Cardiac muscle cell (in vitro differentiated cells and primary cell): ENCODE measurements around the gene IFIT3. TPM values are rescaled to one million over a fixed set of nuclear protein-coding genes. Genes with fewer than 3 reads are reported as not detected.

Experiments
- DNase-seq, 2 donors: peaks; one replicate each; pipeline versions ENCODE4 v3.0.0 to v3.0.0-alpha.2; 2010 to 2017; ENCODE audit warnings: low read depth in 1 of 2, low spot score in 1 of 2
- H3K27ac ChIP-seq: fragments of 200-600 bp; sonication (generic); 2 replicates; pipeline ENCODE4 v1.5.1; 2016
- H3K27me3 ChIP-seq: fragments of 200-600 bp; sonication (generic); 2 replicates; pipeline ENCODE4 v1.6.0; 2016; ENCODE audit warnings: control low read depth
- H3K36me3 ChIP-seq: fragments of 200-600 bp; sonication (generic); 2 replicates; pipeline ENCODE4 v1.5.1; 2016; ENCODE audit warnings: control low read depth
- H3K4me1 ChIP-seq: fragments of 200-600 bp; sonication (generic); 2 replicates; pipeline ENCODE4 v1.8.1; 2017; ENCODE audit warnings: low read depth, mild to moderate bottlenecking, mixed run types
- H3K4me3 ChIP-seq: fragments of 200-600 bp; sonication (generic); 2 replicates; pipeline ENCODE4 v1.5.1; 2016; ENCODE audit warnings: mild to moderate bottlenecking
- H3K9me3 ChIP-seq: fragments of 200-600 bp; sonication (generic); 2 replicates; pipeline ENCODE4 v1.5.1; 2017; ENCODE audit warnings: low read depth, mild to moderate bottlenecking, control low read depth
- polyA plus RNA-seq: library from polyadenylated mRNA; unstranded; fragments of >200 nt; fragmentation: Nextera tagmentation; extraction: Ambion mirVana; gene quantifications from 2 replicates; pipeline ENCODE4 v1.2.1, GENCODE V29; 2016
- total RNA-seq: library from RNA; depleted of rRNA; stranded (reverse); fragments of >200 nt; gene quantifications from 2 replicates; pipeline ENCODE4 v1.2.3, GENCODE V29; 2016
- TF ChIP-seq, protein P1 (sequence below): IDR thresholded peaks from 2 replicates; pipeline ENCODE4 v1.5.1; 2012; ENCODE audit warnings: low read depth, mild to moderate bottlenecking, low read length

Gene IFIT3
- total and polyA plus RNA-seq, 2 experiments from 2014 or later: 0.24 to 0.70 TPM

DNA sequence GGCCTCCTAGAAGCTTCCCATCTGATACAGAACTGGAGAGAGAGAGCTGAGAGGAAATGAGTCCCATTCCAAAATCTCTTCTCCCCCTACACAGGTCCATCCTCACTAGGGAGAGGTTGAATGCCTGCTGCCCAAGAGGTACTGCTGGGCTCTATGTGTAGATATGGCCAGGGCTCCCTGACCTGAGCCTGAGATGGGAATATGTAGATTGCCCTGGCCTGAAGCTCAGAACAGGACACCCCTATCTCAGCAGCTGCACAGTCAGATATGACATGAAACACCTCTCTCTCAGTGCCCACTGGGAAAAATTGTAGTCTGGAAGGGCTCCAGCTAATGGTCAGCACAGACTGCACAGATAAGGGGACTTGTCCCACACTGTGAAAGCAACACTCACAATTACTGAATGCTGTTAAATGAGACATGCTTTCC lies 46.9 kb downstream of the IFIT3 start:
- TF ChIP-seq, protein P1, sequence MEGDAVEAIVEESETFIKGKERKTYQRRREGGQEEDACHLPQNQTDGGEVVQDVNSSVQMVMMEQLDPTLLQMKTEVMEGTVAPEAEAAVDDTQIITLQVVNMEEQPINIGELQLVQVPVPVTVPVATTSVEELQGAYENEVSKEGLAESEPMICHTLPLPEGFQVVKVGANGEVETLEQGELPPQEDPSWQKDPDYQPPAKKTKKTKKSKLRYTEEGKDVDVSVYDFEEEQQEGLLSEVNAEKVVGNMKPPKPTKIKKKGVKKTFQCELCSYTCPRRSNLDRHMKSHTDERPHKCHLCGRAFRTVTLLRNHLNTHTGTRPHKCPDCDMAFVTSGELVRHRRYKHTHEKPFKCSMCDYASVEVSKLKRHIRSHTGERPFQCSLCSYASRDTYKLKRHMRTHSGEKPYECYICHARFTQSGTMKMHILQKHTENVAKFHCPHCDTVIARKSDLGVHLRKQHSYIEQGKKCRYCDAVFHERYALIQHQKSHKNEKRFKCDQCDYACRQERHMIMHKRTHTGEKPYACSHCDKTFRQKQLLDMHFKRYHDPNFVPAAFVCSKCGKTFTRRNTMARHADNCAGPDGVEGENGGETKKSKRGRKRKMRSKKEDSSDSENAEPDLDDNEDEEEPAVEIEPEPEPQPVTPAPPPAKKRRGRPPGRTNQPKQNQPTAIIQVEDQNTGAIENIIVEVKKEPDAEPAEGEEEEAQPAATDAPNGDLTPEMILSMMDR: no peak
- Histone ChIP-seq H3K4me3 (no peak overlapping the region), H3K4me1 (peaks cover 11% of the 10 kb centered on the region), H3K27ac (peak overlapping the region; percentile 21), H3K36me3 (no peaks in the 10 kb centered on the region), H3K9me3 (no peaks in the 10 kb centered on the region), H3K27me3 (no peaks in the 10 kb centered on the region)
- peak in 1 of 2 donors; percentile 34 for DNase-seq

DNA sequence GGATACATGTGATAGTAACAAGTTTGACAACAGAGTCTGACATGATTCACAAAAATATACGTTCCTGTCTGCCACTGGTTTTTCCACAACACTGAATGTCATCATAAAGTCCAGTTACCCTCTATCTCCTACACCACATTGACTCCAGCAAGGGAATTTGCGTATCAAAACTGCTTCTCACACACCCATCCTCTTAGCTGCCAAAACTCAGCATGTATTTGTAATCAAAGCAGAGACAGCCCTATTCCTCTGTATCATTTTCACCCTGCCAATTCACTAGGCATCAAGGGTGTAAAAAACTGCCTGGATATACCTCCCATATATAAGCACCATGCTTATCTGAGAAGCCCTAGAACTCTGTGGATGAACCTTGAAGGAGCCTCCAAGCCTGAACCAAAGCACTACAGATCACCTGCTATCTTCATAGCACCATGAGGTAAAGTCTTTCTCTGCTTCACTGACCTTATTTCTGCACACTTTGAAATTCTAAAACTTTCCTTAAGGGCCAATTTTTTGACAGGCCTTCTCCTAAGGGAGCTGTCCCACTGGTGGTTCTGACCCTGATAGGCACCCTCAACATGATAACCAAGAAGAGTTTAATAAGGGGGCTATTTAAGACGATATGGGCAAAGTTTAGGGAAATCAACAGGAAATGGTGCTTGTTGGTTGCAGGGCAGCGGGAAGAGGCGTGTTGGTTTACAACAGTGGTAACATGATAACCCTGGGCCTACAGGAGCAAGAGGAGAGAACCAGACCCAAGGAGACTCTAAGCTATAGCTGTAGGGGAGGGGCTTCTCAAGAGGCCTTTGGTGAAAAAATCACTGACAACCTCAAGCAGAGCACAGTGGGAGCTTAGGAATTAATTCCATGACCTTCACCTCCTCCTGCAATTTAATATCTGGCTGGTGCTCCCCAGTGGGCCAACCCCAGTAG lies 50.2 kb downstream of the IFIT3 start, which contains the start of gene IFIT1B:
IFIT1B (plus strand) TSS at position 352 of the 933 bp plus-strand sequence; CDS start at position 432, 80 bp downstream.
- peaks cover 11% of the 10 kb centered on the region for H3K4me1 ChIP-seq
- no peak within 1 kb of the TSS for H3K27ac ChIP-seq
- TF ChIP-seq, protein P1: no peak
- no peak for DNase-seq
- H3K36me3 ChIP-seq: no peaks in the 10 kb centered on the region
- no peaks in the 10 kb centered on the region for H3K27me3 ChIP-seq
- H3K9me3 ChIP-seq: no peaks in the 10 kb centered on the region
- no peak within 1 kb of the TSS for H3K4me3 ChIP-seq

DNA sequence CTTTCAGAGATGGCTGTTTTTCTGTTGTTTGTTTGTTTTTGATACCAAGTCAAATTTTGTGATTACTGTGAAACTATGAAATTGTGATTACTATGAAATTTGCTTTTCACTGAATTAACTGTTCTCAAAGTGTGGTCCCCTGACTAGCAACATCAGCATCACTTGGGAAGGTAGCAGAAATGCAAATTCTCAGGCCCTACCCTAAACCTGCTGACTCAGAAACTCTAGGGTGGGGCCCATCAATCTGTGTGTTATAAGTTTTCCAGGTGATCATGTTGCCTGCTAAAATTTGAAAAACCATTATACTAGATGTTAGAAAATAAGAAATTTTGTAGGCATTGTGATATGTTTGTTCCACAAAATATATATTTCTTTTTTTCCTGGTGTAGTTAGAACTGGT lies 51.3 kb downstream of the IFIT3 start:
- DNase-seq: no peak
- TF ChIP-seq, protein P1: no peak
- no peaks in the 10 kb centered on the region for H3K27me3 ChIP-seq
- H3K4me1 ChIP-seq: peaks cover 9% of the 10 kb centered on the region
- H3K9me3 ChIP-seq: no peaks in the 10 kb centered on the region
- H3K27ac ChIP-seq: no peak overlapping the region
- H3K36me3 ChIP-seq: no peaks in the 10 kb centered on the region
- H3K4me3 ChIP-seq: no peak overlapping the region

DNA sequence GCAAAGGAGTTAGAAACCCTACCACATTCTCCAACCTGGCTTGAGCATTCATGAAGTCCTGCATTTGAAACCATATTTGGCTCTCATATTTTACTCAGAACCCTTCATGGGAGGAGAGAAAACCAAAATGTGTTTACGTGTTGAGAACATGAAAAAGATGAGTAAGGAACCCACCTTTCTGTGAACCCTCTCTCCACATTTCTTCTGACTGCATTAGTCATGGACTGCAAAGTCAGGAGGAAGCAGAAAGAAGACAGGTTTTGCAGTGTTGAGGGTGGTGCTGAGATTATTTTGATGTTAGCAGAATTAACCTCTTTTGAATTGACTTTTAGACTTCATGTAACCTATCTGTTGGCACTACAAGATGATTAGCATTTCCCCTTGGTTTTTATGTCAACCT lies 55.0 kb downstream of the IFIT3 start:
- H3K4me1 ChIP-seq: no peaks in the 10 kb centered on the region
- no peak overlapping the region for H3K27ac ChIP-seq
- H3K27me3 ChIP-seq: no peaks in the 10 kb centered on the region
- H3K9me3 ChIP-seq: no peaks in the 10 kb centered on the region
- H3K4me3 ChIP-seq: no peak overlapping the region
- no peaks in the 10 kb centered on the region for H3K36me3 ChIP-seq
- DNase-seq: no peak
- TF ChIP-seq, protein P1: no peak

DNA sequence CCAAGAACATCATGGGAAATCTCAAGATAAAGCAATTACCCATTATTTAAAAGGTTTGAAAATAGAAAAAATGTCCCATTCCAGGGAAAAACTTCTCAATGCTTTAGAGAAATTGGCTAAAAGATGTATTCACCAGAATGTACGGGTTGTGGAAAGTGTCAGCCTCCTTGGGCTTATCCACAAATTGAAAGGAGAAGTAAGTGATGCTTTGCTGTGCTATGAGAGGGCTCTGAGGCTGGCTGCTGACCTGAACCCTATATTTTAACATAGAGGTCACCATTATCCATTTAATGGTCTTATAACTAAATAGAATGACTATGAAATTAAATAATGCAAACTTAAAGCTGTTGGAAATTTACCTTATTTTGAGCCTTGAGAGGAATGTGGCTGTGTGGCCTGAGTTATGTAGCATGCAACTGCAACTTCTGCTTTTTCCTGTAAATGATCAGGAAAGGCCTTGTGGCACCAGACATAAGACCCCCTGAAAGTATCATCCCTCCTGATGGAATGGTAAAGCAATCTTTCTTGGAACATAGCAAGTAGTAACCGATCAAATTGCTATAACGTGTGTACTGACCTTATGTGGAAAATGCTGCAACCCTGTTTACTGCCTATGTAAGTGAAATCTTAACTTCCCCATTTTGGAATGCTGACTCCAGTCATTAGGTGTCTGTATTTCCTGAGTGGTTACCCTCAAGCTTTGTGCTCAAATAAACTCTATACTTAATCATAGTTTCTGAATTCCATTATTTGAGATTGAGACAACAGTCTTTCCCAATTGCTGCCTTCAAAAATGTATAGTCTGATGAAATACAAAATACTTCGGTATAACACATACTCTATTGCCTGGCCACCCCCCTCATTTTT lies 56.9 kb downstream of the IFIT3 start:
- peak in 1 of 2 donors; percentile 46 for DNase-seq
- no peaks in the 10 kb centered on the region for H3K27me3 ChIP-seq
- H3K4me3 ChIP-seq: no peak overlapping the region
- H3K4me1 ChIP-seq: no peaks in the 10 kb centered on the region
- no peak overlapping the region for H3K27ac ChIP-seq
- TF ChIP-seq, protein P1: no peak
- no peaks in the 10 kb centered on the region for H3K36me3 ChIP-seq
- H3K9me3 ChIP-seq: no peaks in the 10 kb centered on the region
